GM04503 (cell line): ENCODE data around the gene BRSK1.

ENCODE experiments used
- DNase-seq: peaks from one replicate; pipeline ENCODE4 v3.0.0-alpha.2; 2012; ENCODE audit warnings: low read depth

The BRSK1 gene

GRCh38 chr19:55329791-55330190 lies 46.0 kb downstream of the BRSK1 start:
- DNase-seq = peak; percentile 27

DNA sequence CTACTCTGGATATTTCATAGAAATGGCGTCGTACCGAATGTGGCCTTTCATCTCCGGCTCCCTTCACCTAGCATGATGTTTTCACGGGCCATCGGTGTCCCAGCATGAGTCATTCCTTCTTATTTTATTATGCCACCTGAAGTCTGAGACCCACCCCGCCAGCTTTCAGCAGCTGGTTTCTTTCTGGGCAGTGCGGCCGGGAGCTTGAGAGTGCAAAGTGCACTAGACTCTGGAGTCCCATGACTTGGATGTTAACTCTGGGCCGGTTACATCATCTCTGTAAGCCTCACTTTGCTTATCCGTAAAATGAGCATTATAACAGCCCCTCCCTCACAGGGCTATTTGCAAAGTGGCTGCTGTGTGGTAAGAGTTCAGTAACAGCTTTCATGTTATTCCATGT lies 50.1 kb downstream of the BRSK1 start:
- no peak for DNase-seq

DNA sequence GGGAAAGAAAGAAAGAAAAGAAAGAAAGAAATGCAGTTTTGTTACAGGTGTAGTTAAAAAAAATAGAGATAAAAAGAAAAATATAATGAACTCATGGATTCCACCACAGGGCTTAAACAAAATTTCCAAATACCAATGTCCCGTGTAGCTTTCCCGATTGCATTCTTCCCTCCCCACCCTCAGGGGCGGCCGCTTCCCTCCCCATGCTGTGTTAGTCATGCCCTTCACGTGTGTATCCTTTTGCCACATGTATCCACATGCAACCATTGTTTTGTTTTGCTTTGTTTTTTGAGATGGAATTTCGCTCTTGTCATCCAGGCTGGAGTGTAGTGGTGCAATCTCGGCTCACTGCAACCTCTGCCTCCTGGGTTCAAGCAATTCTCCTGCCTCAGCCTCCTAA lies 52.3 kb downstream of the BRSK1 start:
- DNase-seq = peak; percentile 57

- peak; percentile 100 for DNase-seq
Observed at GRCh38 chr19:55339105-55339888, 55.5 kb downstream of the BRSK1 start, which contains the start of gene KMT5C. KMT5C (plus strand) TSS chr19:55339876; CDS start chr19:55341937, 2,061 bp downstream.

GRCh38 chr19:55339889-55340783 lies 56.3 kb downstream of the BRSK1 start:
- no peak for DNase-seq

GRCh38 chr19:55340784-55341147 lies 57.0 kb downstream of the BRSK1 start:
- DNase-seq = no peak

- DNase-seq = no peak
Observed at GRCh38 chr19:55341171-55341588, 57.4 kb downstream of the BRSK1 start.

- no peak for DNase-seq
Observed at GRCh38 chr19:55341595-55342531, 58.1 kb downstream of the BRSK1 start.

DNA sequence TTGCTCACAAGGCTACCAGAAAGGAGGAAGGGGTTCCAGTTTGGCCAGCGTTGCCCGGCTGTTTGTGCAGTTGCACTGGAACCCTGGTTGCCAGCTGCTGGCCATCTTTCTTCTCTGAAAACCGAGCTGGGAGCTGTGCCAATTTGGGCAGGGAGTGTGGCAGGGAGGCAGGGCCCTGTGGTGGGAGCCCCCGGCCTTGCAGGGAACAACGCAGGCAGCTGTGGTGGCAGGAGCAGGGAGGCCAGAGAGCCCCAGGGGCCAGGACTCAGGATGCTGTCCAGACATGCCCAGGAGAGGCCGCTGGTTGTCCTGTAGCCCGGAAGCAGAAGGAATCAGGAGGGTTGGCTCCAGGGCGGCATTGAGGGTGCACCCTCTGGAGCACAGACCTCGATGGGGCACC lies 60.6 kb downstream of the BRSK1 start:
- DNase-seq = no peak

- DNase-seq = no peak
Observed at GRCh38 chr19:55345101-55345817, 61.5 kb downstream of the BRSK1 start.

DNA sequence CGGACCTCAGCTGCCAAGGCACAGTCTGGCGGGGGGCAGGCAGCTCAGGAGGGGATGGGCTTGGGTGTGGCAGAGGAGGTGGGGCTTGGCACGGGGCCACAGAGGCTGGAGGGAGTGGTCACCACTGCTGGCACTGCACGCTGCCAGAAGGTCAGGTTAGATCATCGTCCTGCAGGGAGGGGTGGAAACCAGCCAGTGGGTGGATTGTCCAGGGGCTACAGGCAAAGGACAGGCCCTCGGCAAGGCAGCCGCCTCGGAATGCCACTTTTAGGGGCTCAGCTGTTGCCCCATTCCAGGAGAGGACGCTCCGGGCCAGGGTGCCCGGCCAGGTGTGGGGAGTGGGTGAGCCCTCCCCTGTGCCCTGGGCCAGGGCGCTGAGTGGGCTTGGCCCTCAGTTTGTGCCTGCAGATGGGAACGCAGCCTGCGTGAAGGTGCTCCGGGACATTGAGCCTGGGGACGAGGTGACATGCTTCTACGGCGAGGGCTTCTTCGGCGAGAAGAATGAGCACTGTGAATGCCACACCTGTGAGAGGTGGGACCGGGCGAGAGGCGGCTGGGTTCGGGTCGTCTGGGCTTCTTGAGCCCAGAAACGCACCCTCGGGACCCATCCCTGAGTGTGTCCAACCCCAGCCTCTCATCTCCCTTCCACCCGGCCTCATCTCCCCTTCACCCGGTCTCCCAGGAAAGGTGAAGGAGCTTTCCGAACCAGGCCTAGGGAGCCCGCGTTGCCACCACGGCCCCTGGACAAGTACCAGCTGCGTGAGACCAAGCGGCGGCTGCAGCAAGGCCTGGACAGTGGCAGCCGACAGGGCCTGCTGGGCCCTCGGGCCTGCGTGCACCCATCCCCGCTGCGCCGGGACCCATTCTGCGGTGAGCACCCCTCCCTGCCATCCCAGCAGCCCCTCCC lies 62.3 kb downstream of the BRSK1 start:
- no peak for DNase-seq

GRCh38 chr19:55346725-55347441 lies 63.1 kb downstream of the BRSK1 start:
- no peak for DNase-seq

- no peak for DNase-seq
Observed at GRCh38 chr19:55347442-55348009, 63.7 kb downstream of the BRSK1 start.

GRCh38 chr19:55348317-55349034 lies 64.7 kb downstream of the BRSK1 start:
- DNase-seq = no peak

DNA sequence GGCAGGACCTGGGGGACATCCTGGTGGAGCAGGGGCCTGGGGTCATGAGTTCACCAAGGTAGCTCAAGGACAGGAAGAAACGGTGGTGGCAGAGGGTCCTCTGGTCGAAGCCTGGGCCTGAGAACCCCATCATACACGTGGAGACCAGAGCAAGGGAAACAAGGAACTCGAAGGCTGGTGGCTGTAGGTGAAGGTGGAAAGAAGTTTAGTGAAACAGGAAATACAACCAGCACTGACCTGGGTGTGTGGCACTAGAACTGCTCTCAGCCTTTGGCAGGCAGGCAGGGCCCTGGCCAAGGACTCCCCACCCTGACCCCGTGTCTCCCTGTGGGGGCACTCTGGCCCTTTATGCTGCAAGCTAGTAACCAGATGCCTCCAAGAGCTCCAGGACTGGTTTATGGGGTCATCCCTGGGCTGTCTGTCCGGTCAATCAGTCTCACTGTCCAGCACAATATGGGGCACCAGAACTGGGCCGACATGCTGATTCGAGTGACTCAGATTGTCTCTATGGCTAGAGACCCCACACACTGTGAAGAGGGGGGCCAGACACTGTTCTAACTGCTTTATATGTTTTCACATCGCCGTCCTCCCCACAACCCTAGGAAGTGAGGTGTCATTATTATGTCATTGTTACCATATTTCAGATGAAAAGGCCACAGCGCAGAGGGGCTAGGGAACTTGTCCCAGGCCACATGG lies 67.0 kb downstream of the BRSK1 start:
- no peak for DNase-seq

DNA sequence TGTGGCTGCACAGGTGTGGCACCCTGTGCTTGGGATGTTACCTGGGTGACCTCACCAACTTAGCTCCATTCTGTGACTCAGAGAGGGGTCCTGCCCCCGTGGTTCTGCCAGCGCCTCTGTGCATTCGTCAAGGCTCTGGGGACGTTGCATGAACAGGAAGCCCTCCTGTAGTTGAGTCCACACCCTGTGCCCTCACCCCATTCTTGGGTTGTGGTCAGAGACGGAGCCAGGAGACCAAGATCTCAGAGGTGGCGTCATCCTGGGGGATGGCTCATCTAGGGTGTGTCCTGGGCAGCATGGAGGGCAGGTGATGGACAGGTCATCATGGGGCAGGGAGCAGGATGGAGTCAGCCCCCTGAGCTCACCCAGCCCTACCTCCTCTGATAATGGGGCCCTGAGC lies 68.2 kb downstream of the BRSK1 start:
- no peak for DNase-seq

DNA sequence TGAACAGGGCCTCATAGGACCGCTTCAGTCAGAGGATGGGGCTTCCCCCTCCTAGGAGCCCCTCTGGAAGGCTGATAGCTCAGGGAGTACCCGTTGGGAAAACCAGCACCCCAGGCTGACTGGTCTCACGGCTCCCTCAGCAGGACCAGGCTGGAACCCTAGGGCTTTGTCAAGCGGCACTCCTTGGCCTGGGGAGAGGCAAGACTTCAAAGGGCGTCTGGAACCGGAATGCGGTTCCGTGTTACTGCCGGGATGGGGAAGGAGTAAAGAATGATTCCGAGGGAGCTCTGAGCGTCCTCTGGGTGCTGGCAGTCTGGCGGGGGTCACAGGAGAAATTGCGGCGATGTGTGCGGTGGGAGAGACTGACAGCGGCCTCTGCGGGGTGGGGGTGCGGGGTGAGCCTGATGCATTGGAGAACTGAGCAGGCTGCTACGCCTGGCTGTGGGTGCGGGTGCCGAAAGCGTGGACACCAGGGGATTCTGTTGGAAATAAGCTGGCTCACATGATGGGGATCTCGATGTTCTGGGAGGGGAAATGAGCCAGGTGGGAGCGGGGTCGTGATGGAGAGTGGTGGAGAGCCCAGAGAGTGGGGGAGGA lies 68.8 kb downstream of the BRSK1 start:
- no peak for DNase-seq
